Activated T-cell treated with anti-CD3 and anti-CD28 coated beads, Interleukin-2, amount 50 U/mL, for 72 hours (primary cell): ENCODE measurements around the gene DNLZ. TPM values are rescaled to one million over a fixed set of nuclear protein-coding genes. Genes with fewer than 3 reads are reported as not detected.
"Not testable (repeated sequence)": the region's sequence is repeated elsewhere in the genome, so short reads cannot be mapped to it uniquely, and the experiment has no call there.

Experiments used
- ATAC-seq, 2 donors: fragments of 150-1000 bp; cut with Tn5 transposase; replicated peaks in 1 of 2; 2 replicates each; pipeline ENCODE4 v1.10.0; 2021; ENCODE audit warnings: moderate library complexity in 2 of 2, mild to moderate bottlenecking in 1 of 2
- DNase-seq, 2 donors: peaks; one replicate each; pipeline ENCODE4 v3.0.0; 2021 to 2022; ENCODE audit warnings: mixed read lengths in 1 of 2
- H3K27ac Mint-ChIP-seq: one replicate; pipeline ENCODE4 v1.8.0; 2022; ENCODE audit warnings: mild to moderate bottlenecking, moderate library complexity, mixed read lengths
- H3K27me3 Mint-ChIP-seq: one replicate; pipeline ENCODE4 v1.8.0; 2022; ENCODE audit warnings: low read depth, mixed read lengths
- H3K36me3 Mint-ChIP-seq, 2 donors: one replicate each; pipeline ENCODE4 v1.8.0; 2022; ENCODE audit warnings: mixed read lengths in 2 of 2, mild to moderate bottlenecking in 1 of 2; ENCODE audit not compliant: insufficient read depth in 2 of 2
- H3K4me1 Mint-ChIP-seq: one replicate; pipeline ENCODE4 v1.8.0; 2022; ENCODE audit warnings: low read depth, mixed read lengths
- H3K4me3 Mint-ChIP-seq, 2 donors: one replicate each; pipeline ENCODE4 v1.8.0; 2022; ENCODE audit warnings: mild to moderate bottlenecking in 2 of 2, mixed read lengths in 2 of 2, moderate library complexity in 2 of 2
- H3K9me3 Mint-ChIP-seq, 2 donors: one replicate each; pipeline ENCODE4 v1.8.0; 2022; ENCODE audit warnings: mixed read lengths in 2 of 2
- total RNA-seq, 2 donors: library from RNA; stranded (reverse); gene quantifications; one replicate each; pipeline ENCODE4 v1.2.3, GENCODE V29; 2022

The DNLZ gene
- total RNA-seq = 10 to 100 TPM; 10.8 to 14.4 TPM

GRCh38 chr9:136363106-136363948, at the start of gene DNLZ:
TSS of gene DNLZ (minus strand) at chr9:136363744. CDS start at chr9:136363714, 30 bp downstream.
- DNase-seq = peak; percentile 95 to 97
- ATAC-seq = peak; percentile 88 to 90
- H3K9me3 Mint-ChIP-seq = no peaks in the 10 kb centered on the region
- peak within 1 kb of the TSS; percentile 84 to 87 for H3K4me3 Mint-ChIP-seq
- H3K27me3 Mint-ChIP-seq = no peaks in the 10 kb centered on the region
- no peaks in the 10 kb centered on the region for H3K4me1 Mint-ChIP-seq
- H3K36me3 Mint-ChIP-seq = no peaks in the 10 kb centered on the region
- H3K27ac Mint-ChIP-seq = peak within 1 kb of the TSS; percentile 63

GRCh38 chr9:136412962-136413361, 49.4 kb upstream of the DNLZ start:
- H3K27me3 Mint-ChIP-seq = no peaks in the 10 kb centered on the region
- H3K4me3 Mint-ChIP-seq = no peak overlapping the region
- H3K4me1 Mint-ChIP-seq = peaks cover 50% of the 10 kb centered on the region
- H3K9me3 Mint-ChIP-seq = no peaks in the 10 kb centered on the region
- DNase-seq = no peak
- no peak for ATAC-seq
- H3K27ac Mint-ChIP-seq = no peak overlapping the region
- H3K36me3 Mint-ChIP-seq = peaks cover 2 to 20% of the 10 kb centered on the region in 2 donors

- H3K4me1 Mint-ChIP-seq = peaks cover 59% of the 10 kb centered on the region
- peak overlapping the region; percentile 83 for H3K27ac Mint-ChIP-seq
- H3K27me3 Mint-ChIP-seq = no peaks in the 10 kb centered on the region
- DNase-seq = no peak
- no peaks in the 10 kb centered on the region for H3K9me3 Mint-ChIP-seq
- H3K4me3 Mint-ChIP-seq = peak overlapping the region; percentile 94 to 96
- peaks cover 5 to 22% of the 10 kb centered on the region in 2 donors for H3K36me3 Mint-ChIP-seq
- no peak for ATAC-seq
Measured at GRCh38 chr9:136411378-136411777, 47.8 kb upstream of the DNLZ start.

- peaks cover 5 to 25% of the 10 kb centered on the region in 2 donors for H3K36me3 Mint-ChIP-seq
- H3K4me3 Mint-ChIP-seq = peak within 1 kb of the TSS; percentile 94 to 96
- peak within 1 kb of the TSS; percentile 83 for H3K27ac Mint-ChIP-seq
- H3K4me1 Mint-ChIP-seq = peaks cover 63% of the 10 kb centered on the region
- H3K27me3 Mint-ChIP-seq = no peaks in the 10 kb centered on the region
- ATAC-seq = peak; percentile 84 to 88
- DNase-seq = peak; percentile 98 to 99
- no peaks in the 10 kb centered on the region for H3K9me3 Mint-ChIP-seq
Measured at GRCh38 chr9:136410500-136411287, 47.1 kb upstream of the DNLZ start, which contains the start of the genes ENTR1 and PMPCA. TSS of gene ENTR1 (minus strand) at chr9:136410614. CDS start at chr9:136410397, 217 bp downstream. TSS of gene PMPCA (plus strand) at chr9:136410658. CDS start at chr9:136410669, 11 bp downstream.

GRCh38 chr9:136409557-136410455, 46.3 kb upstream of the DNLZ start:
- H3K9me3 Mint-ChIP-seq = no peaks in the 10 kb centered on the region
- H3K27ac Mint-ChIP-seq = peak overlapping the region; percentile 82
- peaks cover 72% of the 10 kb centered on the region for H3K4me1 Mint-ChIP-seq
- peaks cover 5 to 25% of the 10 kb centered on the region in 2 donors for H3K36me3 Mint-ChIP-seq
- DNase-seq (peak; percentile 46 to 48), ATAC-seq (peak; percentile 27 to 43)
- peak overlapping the region; percentile 91 to 94 for H3K4me3 Mint-ChIP-seq
- H3K27me3 Mint-ChIP-seq = no peaks in the 10 kb centered on the region

GRCh38 chr9:136407911-136408310, 44.4 kb upstream of the DNLZ start:
- no peaks in the 10 kb centered on the region for H3K9me3 Mint-ChIP-seq
- peak; percentile 25 to 37 for DNase-seq
- no peaks in the 10 kb centered on the region for H3K27me3 Mint-ChIP-seq
- ATAC-seq = no peak
- H3K4me1 Mint-ChIP-seq = peaks cover 80% of the 10 kb centered on the region
- H3K4me3 Mint-ChIP-seq = peak overlapping the region; percentile 41 to 91
- H3K36me3 Mint-ChIP-seq = peaks cover 5 to 21% of the 10 kb centered on the region in 2 donors
- no peak overlapping the region for H3K27ac Mint-ChIP-seq

GRCh38 chr9:136407061-136407460, 43.5 kb upstream of the DNLZ start:
- peaks cover 76% of the 10 kb centered on the region for H3K4me1 Mint-ChIP-seq

GRCh38 chr9:136405904-136406303, 42.4 kb upstream of the DNLZ start:
- Mint-ChIP-seq H3K4me1 (peaks cover 73% of the 10 kb centered on the region), H3K36me3 (peaks cover 4 to 20% of the 10 kb centered on the region in 2 donors)
- H3K27ac Mint-ChIP-seq = not testable (repeated sequence)

More at GRCh38 chr9:136407061-136407460, 43.5 kb upstream of the DNLZ start:
- H3K27ac Mint-ChIP-seq, H3K27me3 Mint-ChIP-seq, H3K9me3 Mint-ChIP-seq, DNase-seq, ATAC-seq: not testable (repeated sequence)
- H3K36me3 Mint-ChIP-seq = peaks cover 7 to 22% of the 10 kb centered on the region in 2 donors
- H3K4me3 Mint-ChIP-seq = peak overlapping the region in 1 of 2 donors; percentile 7

GRCh38 chr9:136405481-136405880, 41.9 kb upstream of the DNLZ start:
- no peak overlapping the region for H3K27ac Mint-ChIP-seq
- no peaks in the 10 kb centered on the region for H3K27me3 Mint-ChIP-seq
- peaks cover 4 to 20% of the 10 kb centered on the region in 2 donors for H3K36me3 Mint-ChIP-seq
- no peaks in the 10 kb centered on the region for H3K9me3 Mint-ChIP-seq
- ATAC-seq (no peak), DNase-seq (no peak)
- H3K4me3 Mint-ChIP-seq = peak overlapping the region in 1 of 2 donors; percentile 79
- peaks cover 75% of the 10 kb centered on the region for H3K4me1 Mint-ChIP-seq

More at GRCh38 chr9:136405904-136406303, 42.4 kb upstream of the DNLZ start:
- not testable (repeated sequence) for ATAC-seq, H3K27me3 Mint-ChIP-seq, H3K9me3 Mint-ChIP-seq, DNase-seq, H3K4me3 Mint-ChIP-seq

- H3K4me1 Mint-ChIP-seq = peaks cover 76% of the 10 kb centered on the region
- peak overlapping the region; percentile 94 for H3K27ac Mint-ChIP-seq
- no peak for ATAC-seq
- H3K27me3 Mint-ChIP-seq = no peaks in the 10 kb centered on the region
- H3K4me3 Mint-ChIP-seq = peak overlapping the region; percentile 79 to 87
- no peak for DNase-seq
- peaks cover 4 to 20% of the 10 kb centered on the region in 2 donors for H3K36me3 Mint-ChIP-seq
- H3K9me3 Mint-ChIP-seq = no peaks in the 10 kb centered on the region
Measured at GRCh38 chr9:136404801-136405136, 41.2 kb upstream of the DNLZ start.

GRCh38 chr9:136403915-136404800, 40.6 kb upstream of the DNLZ start:
- peak; percentile 50 to 54 for DNase-seq
- peaks cover 72% of the 10 kb centered on the region for H3K4me1 Mint-ChIP-seq
- H3K27me3 Mint-ChIP-seq = no peaks in the 10 kb centered on the region
- H3K27ac Mint-ChIP-seq = peak overlapping the region; percentile 94
- peaks cover 4 to 20% of the 10 kb centered on the region in 2 donors for H3K36me3 Mint-ChIP-seq
- peak overlapping the region; percentile 79 to 87 for H3K4me3 Mint-ChIP-seq
- peak; percentile 24 to 27 for ATAC-seq
- no peaks in the 10 kb centered on the region for H3K9me3 Mint-ChIP-seq
